Epithelial cell of proximal tubule (primary cell): ENCODE measurements around the gene KLF2. TPM values are rescaled to one million over a fixed set of nuclear protein-coding genes. Genes with fewer than 3 reads are reported as not detected.
"Not testable (repeated sequence)": the region's sequence is repeated elsewhere in the genome, so short reads cannot be mapped to it uniquely, and the experiment has no call there.

Experiments used
- DNase-seq: peaks from one replicate; pipeline ENCODE4 v3.0.0-alpha.2; 2011; ENCODE audit warnings: low read depth
- H3K4me3 ChIP-seq: 2 replicates; pipeline ENCODE4 v1.5.1; 2011; ENCODE audit warnings: low read depth, mild to moderate bottlenecking, low read length
- total RNA-seq: library from RNA; depleted of rRNA; stranded (reverse); fragments of >200 nt; gene quantifications from 2 replicates; pipeline ENCODE4 v1.2.3, GENCODE V29; 2015
- TF ChIP-seq, protein P1 (sequence below): conservative IDR thresholded peaks from 2 replicates; pipeline ENCODE4 v1.5.1; 2012; ENCODE audit warnings: low read depth, mild to moderate bottlenecking, low read length

The KLF2 gene
- total RNA-seq, 1 donor from 2014 or later = 1.3 TPM

DNA sequence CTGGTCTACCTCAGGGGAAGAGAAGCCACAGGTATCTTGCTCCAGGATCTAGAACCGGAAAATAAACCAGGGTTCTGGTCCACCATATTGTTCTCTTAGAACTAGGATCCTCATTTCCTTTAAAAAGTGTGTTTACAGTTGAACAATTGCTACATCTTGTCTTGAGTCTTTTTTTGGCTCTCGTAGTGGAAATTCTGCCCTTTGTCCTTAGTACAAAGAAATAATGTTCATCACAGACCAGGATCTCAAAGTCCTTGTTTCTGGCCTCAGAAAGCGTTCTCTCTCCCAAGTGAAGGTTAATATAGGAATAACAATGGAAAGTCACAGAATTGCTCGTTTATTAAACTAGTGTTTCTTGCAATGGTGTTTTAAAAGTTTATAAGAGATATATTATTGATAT lies 20.8 kb downstream of the KLF2 start:
- TF ChIP-seq, protein P1, sequence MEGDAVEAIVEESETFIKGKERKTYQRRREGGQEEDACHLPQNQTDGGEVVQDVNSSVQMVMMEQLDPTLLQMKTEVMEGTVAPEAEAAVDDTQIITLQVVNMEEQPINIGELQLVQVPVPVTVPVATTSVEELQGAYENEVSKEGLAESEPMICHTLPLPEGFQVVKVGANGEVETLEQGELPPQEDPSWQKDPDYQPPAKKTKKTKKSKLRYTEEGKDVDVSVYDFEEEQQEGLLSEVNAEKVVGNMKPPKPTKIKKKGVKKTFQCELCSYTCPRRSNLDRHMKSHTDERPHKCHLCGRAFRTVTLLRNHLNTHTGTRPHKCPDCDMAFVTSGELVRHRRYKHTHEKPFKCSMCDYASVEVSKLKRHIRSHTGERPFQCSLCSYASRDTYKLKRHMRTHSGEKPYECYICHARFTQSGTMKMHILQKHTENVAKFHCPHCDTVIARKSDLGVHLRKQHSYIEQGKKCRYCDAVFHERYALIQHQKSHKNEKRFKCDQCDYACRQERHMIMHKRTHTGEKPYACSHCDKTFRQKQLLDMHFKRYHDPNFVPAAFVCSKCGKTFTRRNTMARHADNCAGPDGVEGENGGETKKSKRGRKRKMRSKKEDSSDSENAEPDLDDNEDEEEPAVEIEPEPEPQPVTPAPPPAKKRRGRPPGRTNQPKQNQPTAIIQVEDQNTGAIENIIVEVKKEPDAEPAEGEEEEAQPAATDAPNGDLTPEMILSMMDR = no peak
- no peak for DNase-seq
- H3K4me3 ChIP-seq = no peak overlapping the region

DNA sequence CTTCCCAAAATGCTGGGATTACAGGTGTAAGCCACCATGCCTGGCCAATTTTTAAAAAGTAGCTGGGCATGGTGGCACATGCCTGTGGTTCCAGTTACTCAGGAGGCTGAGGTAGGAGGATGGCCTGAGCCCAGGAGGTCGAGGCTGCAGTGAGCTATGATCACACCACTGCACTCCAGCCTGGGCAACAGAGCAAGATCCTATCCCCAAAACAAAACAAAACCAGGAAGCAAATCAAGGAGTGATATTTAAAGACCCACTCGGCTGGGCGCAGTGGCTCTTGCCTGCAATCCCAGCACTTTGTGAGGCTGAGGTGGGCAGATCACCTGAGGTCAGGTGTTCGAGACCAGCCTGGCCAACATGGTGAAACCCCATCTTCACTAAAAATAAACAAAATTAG lies 22.5 kb downstream of the KLF2 start:
- DNase-seq, H3K4me3 ChIP-seq: not testable (repeated sequence)

DNA sequence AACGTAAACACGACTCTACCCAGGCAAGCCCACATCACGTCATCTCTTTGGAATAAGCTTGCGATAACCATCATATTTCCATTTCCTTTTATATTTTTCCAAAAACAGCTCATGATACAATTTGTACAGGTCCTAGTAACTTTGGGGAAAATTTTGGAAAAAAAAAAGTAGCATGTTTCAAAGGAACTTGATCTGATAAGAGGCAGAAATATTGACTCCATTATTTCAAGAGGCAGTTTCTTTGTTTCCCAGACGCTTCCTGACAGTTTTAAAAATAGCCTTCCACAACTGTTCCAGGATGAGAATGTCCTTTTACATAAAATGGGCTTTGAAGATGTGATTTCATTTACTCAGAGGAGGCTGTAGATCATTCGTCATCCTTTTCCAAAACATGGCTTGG lies 23.1 kb downstream of the KLF2 start:
- DNase-seq = no peak
- TF ChIP-seq, protein P1 = no peak
- no peak overlapping the region for H3K4me3 ChIP-seq

DNA sequence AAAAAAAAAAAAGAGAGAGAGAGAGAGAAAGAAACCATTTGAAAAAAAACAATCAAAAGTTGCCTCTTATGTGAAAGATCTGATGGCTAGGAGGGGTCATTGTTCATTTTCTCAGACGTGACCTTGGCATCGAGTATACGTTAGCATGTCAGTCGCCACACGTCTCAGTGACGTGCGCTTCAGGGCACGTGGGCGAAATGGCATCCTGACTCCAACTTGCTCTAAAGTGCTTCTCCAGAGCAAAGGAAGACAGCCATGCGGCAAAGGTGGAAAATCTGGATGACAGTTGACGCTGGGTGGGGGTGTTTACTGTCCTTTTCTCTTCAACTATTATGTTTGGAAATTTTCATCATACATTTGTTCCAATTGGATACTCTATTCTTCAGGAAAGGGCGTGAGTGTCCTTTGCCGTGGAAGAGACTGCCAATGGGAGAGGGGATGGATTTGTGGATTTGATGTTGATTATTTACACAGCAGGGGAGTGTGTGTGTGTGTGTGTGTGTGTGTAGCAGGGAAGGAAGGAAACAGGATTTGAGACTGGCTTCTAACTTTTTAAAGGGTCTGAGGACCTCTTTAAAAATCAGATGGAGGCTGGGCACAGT lies 25.0 kb downstream of the KLF2 start:
- DNase-seq = no peak
- no peak overlapping the region for H3K4me3 ChIP-seq
- TF ChIP-seq, protein P1 = no peak

DNA sequence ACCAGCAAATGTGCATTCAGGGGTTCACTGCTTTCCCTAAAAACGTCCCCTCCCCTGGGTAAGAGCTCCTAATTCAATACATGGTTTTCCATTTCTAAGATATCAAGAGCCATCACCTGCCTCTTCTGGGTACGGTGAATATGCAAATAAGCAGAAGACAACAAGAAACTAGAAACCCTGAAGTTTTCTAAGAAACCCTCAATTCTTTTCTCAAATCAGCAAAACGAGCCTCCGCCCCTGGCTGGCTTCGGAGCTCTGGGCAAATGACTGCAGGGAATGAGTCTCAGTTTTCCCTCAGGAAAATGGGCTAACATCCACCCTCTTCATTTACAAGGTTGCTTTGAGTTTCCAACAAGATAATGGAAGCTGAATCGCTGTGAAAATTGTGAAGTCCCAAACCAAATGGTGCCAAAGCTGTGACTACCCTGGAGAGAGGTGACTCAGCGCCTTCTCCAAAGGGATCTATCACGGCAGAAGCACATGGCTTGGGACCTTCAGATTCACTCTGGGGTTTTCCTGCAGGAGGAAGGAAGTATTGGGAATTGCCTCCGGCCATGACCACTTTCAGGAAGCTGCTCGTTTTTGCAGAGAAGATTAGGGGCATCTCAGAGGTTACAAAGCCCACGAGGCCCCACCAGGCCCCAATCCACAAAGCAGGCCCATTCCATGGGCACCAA lies 26.6 kb downstream of the KLF2 start:
- TF ChIP-seq, protein P1 = no peak

DNA sequence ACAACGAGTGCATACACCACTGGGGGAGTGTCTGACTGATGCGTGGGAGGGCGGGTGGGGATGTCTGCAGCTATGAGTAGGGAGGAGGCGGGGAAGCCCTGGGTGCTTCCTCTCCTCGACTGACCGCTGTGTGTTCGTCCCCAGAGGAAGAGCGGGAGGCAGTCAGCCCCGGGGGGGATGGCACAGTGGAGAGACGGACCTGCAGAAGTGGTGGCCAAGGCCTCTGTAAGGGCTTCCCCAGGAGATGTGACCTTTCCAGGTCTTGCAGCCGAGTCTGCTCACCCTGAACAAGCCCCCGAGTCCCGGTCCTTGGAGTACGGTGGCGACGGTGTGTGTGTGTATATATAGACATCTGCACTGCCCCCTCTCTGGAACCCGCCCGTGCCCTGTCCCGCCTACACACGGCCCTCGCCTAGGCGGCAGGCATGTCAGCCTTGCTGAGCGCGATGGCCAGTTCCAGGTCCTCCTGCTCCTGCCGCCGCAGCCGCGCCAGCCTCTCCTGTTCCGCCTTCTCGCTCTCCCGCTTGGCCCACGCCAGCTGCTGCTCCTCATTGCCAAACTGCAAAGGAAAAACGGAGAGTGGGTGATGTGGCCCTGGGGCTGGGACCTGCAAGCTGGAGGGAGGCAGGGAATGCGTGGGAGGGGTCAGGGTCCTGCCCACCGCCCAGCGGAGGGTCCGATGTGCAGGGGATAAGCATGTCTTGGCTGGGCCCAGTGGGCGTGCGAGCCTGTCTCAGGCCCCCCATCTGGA lies 30.8 kb downstream of the KLF2 start:
- DNase-seq = no peak
- H3K4me3 ChIP-seq = no peak overlapping the region
- TF ChIP-seq, protein P1 = no peak

More for the DNA sequence above, 26.6 kb downstream of the KLF2 start:
- DNase-seq = no peak
- H3K4me3 ChIP-seq = no peak overlapping the region

DNA sequence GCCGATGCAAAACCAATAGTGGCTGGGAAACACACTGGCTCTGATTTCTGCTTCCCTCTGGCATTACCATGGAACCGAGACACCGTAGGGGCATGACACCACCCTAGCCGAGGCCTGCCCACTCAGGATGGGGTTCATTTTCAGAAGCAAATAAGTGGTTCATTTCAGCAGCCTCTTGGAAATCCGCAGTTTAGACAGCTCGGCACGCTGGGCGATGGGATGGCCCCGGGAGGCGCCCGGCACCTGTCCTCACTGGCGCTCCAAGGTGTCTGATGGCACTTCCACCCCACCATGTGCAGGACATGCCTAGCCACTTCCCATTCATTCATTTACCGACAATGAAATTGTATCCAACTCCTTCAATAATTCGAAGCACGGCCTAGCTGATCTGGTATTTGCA lies 33.8 kb downstream of the KLF2 start:
- no peak for DNase-seq
- no peak overlapping the region for H3K4me3 ChIP-seq
- TF ChIP-seq, protein P1 = no peak
